Vagina (tissue), 2 donors: ENCODE data around the gene ADAMTS18. TPM values are rescaled to one million over a fixed set of nuclear protein-coding genes. Genes with fewer than 3 reads are reported as not detected.
A peak's percentile ranks its signal among the peaks of the same experiment; 100 is the strongest.

ENCODE experiments used
- DNase-seq, 2 donors: peaks; one replicate each; pipeline ENCODE4 v3.0.0-alpha.2; 2017; ENCODE audit errors: extremely low spot score in 2 of 2
- H3K27ac ChIP-seq: fragments of 200-600 bp; sonication (generic); one replicate; pipeline ENCODE4 v1.5.1; 2019
- H3K27me3 ChIP-seq: fragments of 200-600 bp; sonication (generic); one replicate; pipeline ENCODE4 v1.5.1; 2019
- H3K36me3 ChIP-seq, 2 donors: fragments of 200-600 bp; sonication (generic); one replicate each; pipeline ENCODE4 v1.5.1; 2017 to 2019
- H3K4me1 ChIP-seq: fragments of 200-600 bp; sonication (generic); one replicate; pipeline ENCODE4 v1.5.1; 2019
- H3K4me3 ChIP-seq, 2 donors: fragments of 200-600 bp; sonication (generic); 1 replicate in 1 of 2; 2 replicates in 1 of 2; pipeline ENCODE4 v1.5.1; 2016 to 2019
- H3K9me3 ChIP-seq: fragments of 200-600 bp; sonication (generic); one replicate; pipeline ENCODE4 v1.5.1; 2019
- POLR2A ChIP-seq, 2 donors: fragments of 450-650 bp; IDR thresholded peaks; one replicate each; pipeline ENCODE4 v1.6.1; 2017; ENCODE audit warnings: antibody characterized with exemption in 2 of 2, mild to moderate bottlenecking in 2 of 2, moderate library complexity in 2 of 2
- POLR2AphosphoS5 ChIP-seq, 2 donors: sonication (generic); formaldehyde crosslinking; IDR thresholded peaks; one replicate each; pipeline ENCODE4 v1.9.0; 2017; ENCODE audit warnings: antibody characterized with exemption in 2 of 2, mild to moderate bottlenecking in 2 of 2, low read depth in 1 of 2; ENCODE audit not compliant: insufficient read depth in 1 of 2
- intact Hi-C: fragments of 100-400 bp; cut with DNase I; formaldehyde crosslinking; loops from one replicate; pipeline ENCODE4 v1.15.1; 2023
- total RNA-seq: library from RNA; depleted of rRNA; stranded (reverse); fragments of >200 nt; gene quantifications from one replicate; pipeline ENCODE4 v1.2.3, GENCODE V29; 2016
- TF ChIP-seq, protein P1 (sequence below), 3 experiments: fragments of 450-650 bp in 2 of 3; fragments of 200-600 bp in 1 of 3; sonication (generic) in 1 of 3; IDR thresholded peaks; one replicate each; pipeline ENCODE4 v1.5.1; 2017 to 2019; ENCODE audit warnings: antibody characterized with exemption in 3 of 3, mild to moderate bottlenecking in 2 of 3, moderate library complexity in 2 of 3

Gene ADAMTS18
- total RNA-seq, 1 donor from 2014 or later = 0.25 TPM

DNA sequence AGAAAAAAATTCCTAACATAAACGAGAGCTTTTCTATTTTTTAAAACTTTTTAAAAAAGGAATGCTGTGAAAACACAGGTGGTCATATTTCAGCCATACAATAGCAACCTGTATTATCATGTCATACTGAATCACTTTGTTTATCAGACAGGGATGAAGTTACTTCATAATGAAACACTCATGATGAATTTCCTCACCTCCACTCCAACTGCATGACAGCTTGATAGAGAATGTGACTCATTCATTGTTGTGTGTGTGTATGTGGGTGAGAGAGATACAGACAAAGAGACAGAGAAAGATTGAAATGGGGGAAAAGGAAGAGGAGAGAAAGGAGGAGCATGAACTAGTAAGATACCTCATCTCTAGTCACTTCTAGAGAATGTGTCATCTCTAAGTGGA lies 126.7 kb downstream of the ADAMTS18 start:
- DNase-seq = no peak
- intact Hi-C loops = no loop called here
- Histone ChIP-seq H3K36me3 (no peaks in the 10 kb centered on the region), H3K4me3 (no peak overlapping the region), H3K27me3 (no peaks in the 10 kb centered on the region), H3K9me3 (no peaks in the 10 kb centered on the region), H3K27ac (no peak overlapping the region), H3K4me1 (no peaks in the 10 kb centered on the region)
- TF ChIP-seq POLR2A (IDR thresholded peaks at IDR 0.05) (no peak), POLR2AphosphoS5 (IDR thresholded peaks at IDR 0.05; ENCODE audit: insufficient read depth in 1 of 2, low read depth in 1 of 2) (peak in 1 of 2 donors; percentile 38)
- TF ChIP-seq, protein P1, sequence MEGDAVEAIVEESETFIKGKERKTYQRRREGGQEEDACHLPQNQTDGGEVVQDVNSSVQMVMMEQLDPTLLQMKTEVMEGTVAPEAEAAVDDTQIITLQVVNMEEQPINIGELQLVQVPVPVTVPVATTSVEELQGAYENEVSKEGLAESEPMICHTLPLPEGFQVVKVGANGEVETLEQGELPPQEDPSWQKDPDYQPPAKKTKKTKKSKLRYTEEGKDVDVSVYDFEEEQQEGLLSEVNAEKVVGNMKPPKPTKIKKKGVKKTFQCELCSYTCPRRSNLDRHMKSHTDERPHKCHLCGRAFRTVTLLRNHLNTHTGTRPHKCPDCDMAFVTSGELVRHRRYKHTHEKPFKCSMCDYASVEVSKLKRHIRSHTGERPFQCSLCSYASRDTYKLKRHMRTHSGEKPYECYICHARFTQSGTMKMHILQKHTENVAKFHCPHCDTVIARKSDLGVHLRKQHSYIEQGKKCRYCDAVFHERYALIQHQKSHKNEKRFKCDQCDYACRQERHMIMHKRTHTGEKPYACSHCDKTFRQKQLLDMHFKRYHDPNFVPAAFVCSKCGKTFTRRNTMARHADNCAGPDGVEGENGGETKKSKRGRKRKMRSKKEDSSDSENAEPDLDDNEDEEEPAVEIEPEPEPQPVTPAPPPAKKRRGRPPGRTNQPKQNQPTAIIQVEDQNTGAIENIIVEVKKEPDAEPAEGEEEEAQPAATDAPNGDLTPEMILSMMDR (IDR thresholded peaks at IDR 0.05) = no peak

DNA sequence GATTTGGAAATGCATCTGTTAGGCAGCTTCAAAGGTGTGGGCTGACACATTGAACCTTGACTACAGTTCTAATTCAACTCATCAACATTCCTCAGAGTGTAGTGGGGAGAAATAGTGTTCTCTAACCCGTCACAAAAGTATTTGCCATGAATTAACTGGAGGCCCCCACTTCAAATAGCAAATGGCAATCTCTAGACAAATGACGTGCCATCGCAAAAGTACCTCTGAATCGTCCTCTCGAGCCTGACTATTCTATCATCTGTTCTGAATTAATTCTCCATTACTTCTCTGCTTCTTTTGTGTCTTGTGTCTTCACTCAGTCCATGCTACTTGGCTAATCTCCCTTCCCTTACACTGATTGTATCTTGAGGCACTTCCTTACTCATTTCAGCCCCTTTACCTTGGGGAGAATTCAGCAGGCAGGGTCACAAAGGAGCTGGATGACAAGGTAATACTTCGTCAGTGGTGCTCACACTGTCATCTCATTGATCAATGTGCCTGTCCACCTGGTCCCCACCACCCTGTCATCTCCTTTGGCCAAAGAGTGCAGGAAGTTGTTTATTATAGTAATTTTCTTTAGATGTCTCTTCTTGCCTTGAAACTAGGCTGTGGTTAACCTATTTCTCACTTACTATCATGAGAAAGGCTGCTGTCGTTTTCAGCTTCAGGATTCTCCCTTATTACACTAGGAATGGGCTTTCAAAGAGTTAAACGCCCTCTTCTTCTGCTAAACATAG lies 127.2 kb downstream of the ADAMTS18 start:
- Histone ChIP-seq H3K36me3 (no peaks in the 10 kb centered on the region), H3K4me3 (no peak overlapping the region), H3K27ac (no peak overlapping the region), H3K9me3 (no peaks in the 10 kb centered on the region), H3K4me1 (no peaks in the 10 kb centered on the region), H3K27me3 (no peaks in the 10 kb centered on the region)
- TF ChIP-seq, protein P1 (IDR thresholded peaks at IDR 0.05) = no peak
- intact Hi-C loops = no loop called here
- DNase-seq = no peak

DNA sequence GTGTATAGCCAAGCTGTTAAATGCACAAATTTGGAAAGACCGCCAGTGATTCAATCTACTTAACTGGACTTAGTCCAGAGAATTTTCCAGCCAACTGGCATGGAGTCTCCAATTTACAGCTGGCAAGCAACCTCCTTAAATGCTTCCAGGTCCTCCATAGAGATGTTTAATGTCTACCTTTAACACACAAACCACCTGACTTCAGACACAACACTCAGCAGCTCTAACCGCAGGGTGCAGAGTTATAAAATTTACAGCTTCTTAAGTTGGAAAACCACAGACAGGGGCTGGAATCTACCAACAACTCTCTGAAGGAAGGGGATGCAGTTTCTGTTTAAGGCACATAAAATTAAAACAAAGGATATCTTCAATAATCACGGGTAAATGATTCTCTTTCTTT lies 128.8 kb downstream of the ADAMTS18 start:
- no peaks in the 10 kb centered on the region for H3K27me3 ChIP-seq
- no peaks in the 10 kb centered on the region for H3K9me3 ChIP-seq
- H3K36me3 ChIP-seq = no peaks in the 10 kb centered on the region
- no peak for DNase-seq
- H3K4me1 ChIP-seq = no peaks in the 10 kb centered on the region
- no peak overlapping the region for H3K4me3 ChIP-seq
- TF ChIP-seq POLR2AphosphoS5 (IDR thresholded peaks at IDR 0.05; ENCODE audit: insufficient read depth in 1 of 2, low read depth in 1 of 2) (no peak), POLR2A (IDR thresholded peaks at IDR 0.05) (no peak)
- TF ChIP-seq, protein P1 (IDR thresholded peaks at IDR 0.05) = no peak
- no peak overlapping the region for H3K27ac ChIP-seq
- intact Hi-C loops = no loop called here

DNA sequence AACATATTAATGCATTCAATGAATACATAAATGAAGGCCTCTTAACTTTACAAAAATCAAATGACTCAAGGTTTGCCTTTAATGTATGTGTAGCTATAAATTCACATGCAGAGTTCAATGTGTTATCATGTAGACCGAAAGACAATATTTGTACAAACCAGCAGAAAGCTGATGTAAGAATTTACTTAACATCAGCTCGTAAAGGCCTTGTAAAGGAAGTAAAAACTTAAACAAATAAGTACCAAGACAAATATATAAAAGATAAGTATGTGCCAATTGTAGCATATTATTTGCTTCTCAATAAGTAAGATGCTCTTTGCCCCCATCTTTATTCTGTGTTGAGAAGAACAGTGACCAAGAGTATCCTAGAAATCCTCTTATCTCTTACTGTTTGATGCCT lies 130.0 kb downstream of the ADAMTS18 start:
- intact Hi-C loops = no loop called here
- H3K27me3 ChIP-seq = no peaks in the 10 kb centered on the region

DNA sequence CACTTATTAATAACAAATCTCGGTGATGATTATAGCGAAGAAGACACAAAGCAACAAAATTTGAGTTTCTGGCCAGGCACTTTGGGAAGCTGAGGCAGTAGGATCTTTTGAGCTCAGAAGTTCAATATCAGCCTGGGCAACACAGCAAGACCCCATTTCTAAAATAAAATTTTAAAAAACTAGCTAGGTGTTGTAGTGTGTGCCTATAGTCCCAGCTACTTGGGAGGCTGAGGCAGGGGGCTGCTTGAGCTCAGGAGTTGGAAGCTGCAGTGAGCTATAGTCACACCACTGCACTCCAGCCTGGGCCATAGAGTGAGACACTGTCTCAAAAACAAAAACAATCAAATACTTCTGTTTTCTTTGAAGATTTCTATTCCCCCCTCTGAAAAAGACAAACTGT lies 130.7 kb downstream of the ADAMTS18 start:
- no peaks in the 10 kb centered on the region for H3K27me3 ChIP-seq
- intact Hi-C loops = no loop called here
- TF ChIP-seq POLR2AphosphoS5 (IDR thresholded peaks at IDR 0.05; ENCODE audit: insufficient read depth in 1 of 2, low read depth in 1 of 2) (no peak), POLR2A (IDR thresholded peaks at IDR 0.05) (no peak)
- TF ChIP-seq, protein P1 (IDR thresholded peaks at IDR 0.05) = no peak
- no peak overlapping the region for H3K4me3 ChIP-seq
- H3K36me3 ChIP-seq = no peaks in the 10 kb centered on the region
- no peaks in the 10 kb centered on the region for H3K4me1 ChIP-seq
- DNase-seq = no peak
- no peaks in the 10 kb centered on the region for H3K9me3 ChIP-seq
- H3K27ac ChIP-seq = no peak overlapping the region

More for the DNA sequence above, 130.0 kb downstream of the ADAMTS18 start:
- Histone ChIP-seq H3K9me3 (no peaks in the 10 kb centered on the region), H3K4me1 (no peaks in the 10 kb centered on the region), H3K36me3 (no peaks in the 10 kb centered on the region), H3K4me3 (no peak overlapping the region), H3K27ac (no peak overlapping the region)
- TF ChIP-seq, protein P1 (IDR thresholded peaks at IDR 0.05) = no peak
- TF ChIP-seq POLR2AphosphoS5 (IDR thresholded peaks at IDR 0.05; ENCODE audit: insufficient read depth in 1 of 2, low read depth in 1 of 2) = no peak
- DNase-seq = no peak
